Activated naive CD8-positive, alpha-beta T cell treated with anti-CD3 and anti-CD28 coated beads, Interleukin-2, amount 50 U/mL, for 24 hours (primary cell): Measurements from ENCODE around the gene IL4.
A peak's percentile ranks its signal among the peaks of the same experiment; 100 is the strongest.

ENCODE experiments used
- ATAC-seq: fragments of 150-1000 bp; cut with Tn5 transposase; one replicate; pipeline ENCODE4 v1.10.0; 2021
- DNase-seq: peaks from one replicate; pipeline ENCODE4 v3.0.0; 2021
- H3K27ac Mint-ChIP-seq: one replicate; pipeline ENCODE4 v1.8.0; 2021; ENCODE audit warnings: mild to moderate bottlenecking, mixed read lengths
- H3K27me3 Mint-ChIP-seq: one replicate; pipeline ENCODE4 v1.8.0; 2021; ENCODE audit warnings: mixed read lengths
- H3K36me3 Mint-ChIP-seq: one replicate; pipeline ENCODE4 v1.8.0; 2021; ENCODE audit warnings: low read depth, mixed read lengths
- H3K4me1 Mint-ChIP-seq: one replicate; pipeline ENCODE4 v1.8.0; 2021; ENCODE audit warnings: mixed read lengths
- H3K4me3 Mint-ChIP-seq: one replicate; pipeline ENCODE4 v1.8.0; 2021; ENCODE audit warnings: mild to moderate bottlenecking, moderate library complexity, mixed read lengths
- H3K9me3 Mint-ChIP-seq: one replicate; pipeline ENCODE4 v1.8.0; 2021; ENCODE audit warnings: mixed read lengths

Gene IL4

DNA sequence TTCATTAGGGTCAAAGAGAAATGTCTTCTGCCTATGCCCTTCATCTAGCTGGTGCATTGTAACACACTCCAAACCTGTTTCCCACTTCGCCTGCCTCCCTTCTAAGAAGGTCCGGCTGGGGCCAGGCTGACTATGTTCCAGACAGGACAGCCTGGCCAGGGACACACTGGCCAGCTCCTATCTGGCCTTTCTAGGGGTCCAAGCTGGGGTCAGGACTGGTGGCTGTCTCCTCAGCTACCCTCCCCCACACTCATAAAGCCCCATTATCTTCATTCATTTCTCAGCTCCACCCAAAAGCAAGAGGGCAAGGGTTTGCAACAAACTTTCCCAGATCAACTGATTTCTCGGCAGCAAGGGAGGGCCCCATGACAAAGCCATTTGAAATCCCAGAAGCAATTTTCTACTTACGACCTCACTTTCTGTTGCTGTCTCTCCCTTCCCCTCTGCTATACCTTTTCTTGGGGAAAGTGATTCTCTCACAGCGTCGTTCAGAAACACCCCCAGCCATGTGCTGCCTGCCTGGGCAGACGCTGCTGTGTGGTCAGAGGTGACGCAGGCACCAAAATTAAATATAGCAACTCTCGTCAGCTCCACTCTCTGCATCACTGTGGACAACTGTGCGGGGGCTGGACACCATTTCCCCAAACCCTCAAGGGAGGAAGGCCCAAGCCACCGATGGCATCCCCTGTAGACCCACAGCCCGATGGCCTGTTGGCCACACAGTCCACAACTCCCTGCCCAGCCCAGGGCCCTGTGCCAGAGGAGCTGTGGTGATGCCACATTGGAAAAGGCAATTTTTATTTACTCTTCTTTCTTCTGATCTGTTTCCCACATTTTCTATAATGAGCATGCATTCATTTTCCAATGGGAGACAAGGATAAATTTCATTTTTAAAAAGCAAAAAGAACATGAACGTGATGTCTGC is 9.8 kb upstream of the IL4 start:
- H3K4me1 Mint-ChIP-seq = peaks cover 48% of the 10 kb centered on the region
- H3K36me3 Mint-ChIP-seq = no peaks in the 10 kb centered on the region
- DNase-seq (no peak), ATAC-seq (peak; percentile 3)
- H3K9me3 Mint-ChIP-seq = no peaks in the 10 kb centered on the region
- no peak overlapping the region for H3K4me3 Mint-ChIP-seq
- peak overlapping the region; percentile 86 for H3K27ac Mint-ChIP-seq
- H3K27me3 Mint-ChIP-seq = no peaks in the 10 kb centered on the region

DNA sequence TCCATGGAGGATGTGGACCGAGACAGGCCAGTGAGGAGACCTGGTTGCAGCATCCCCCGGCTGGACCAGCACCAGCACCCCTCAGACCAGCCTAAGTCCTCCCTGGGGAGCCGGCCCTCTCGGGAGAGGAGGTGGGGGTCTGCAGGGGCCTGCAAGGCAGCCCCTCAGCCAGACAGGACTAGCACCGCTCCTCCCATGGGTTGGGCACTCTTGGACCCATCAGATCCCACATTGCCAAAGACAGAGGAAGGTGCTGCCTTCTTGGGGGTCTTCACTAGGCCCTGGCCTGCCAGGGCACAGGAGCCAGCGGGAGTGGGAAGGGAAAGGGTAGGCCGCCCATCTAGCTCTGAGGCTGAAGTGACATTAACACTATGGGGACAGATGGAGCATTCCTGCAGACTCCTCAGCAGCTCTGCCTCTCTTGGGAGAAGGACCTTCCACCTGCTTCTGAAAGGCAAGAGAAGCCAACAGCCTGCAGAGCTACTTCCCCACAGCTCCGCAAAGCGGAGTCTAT is 9.0 kb upstream of the IL4 start:
- DNase-seq (no peak), ATAC-seq (no peak)
- no peaks in the 10 kb centered on the region for H3K27me3 Mint-ChIP-seq
- no peak overlapping the region for H3K4me3 Mint-ChIP-seq
- no peaks in the 10 kb centered on the region for H3K36me3 Mint-ChIP-seq
- H3K27ac Mint-ChIP-seq = no peak overlapping the region
- H3K4me1 Mint-ChIP-seq = peaks cover 45% of the 10 kb centered on the region
- H3K9me3 Mint-ChIP-seq = no peaks in the 10 kb centered on the region

GRCh38 chr5:132665574-132666080 is 8.2 kb upstream of the IL4 start:
- DNase-seq = no peak
- no peak for ATAC-seq
- H3K27me3 Mint-ChIP-seq = no peaks in the 10 kb centered on the region
- H3K9me3 Mint-ChIP-seq = no peaks in the 10 kb centered on the region
- peaks cover 36% of the 10 kb centered on the region for H3K4me1 Mint-ChIP-seq
- H3K4me3 Mint-ChIP-seq = no peak overlapping the region
- H3K36me3 Mint-ChIP-seq = no peaks in the 10 kb centered on the region
- H3K27ac Mint-ChIP-seq = no peak overlapping the region

- Mint-ChIP-seq H3K27me3 (no peaks in the 10 kb centered on the region), H3K36me3 (no peaks in the 10 kb centered on the region), H3K4me1 (peaks cover 27% of the 10 kb centered on the region), H3K4me3 (no peak overlapping the region), H3K9me3 (no peaks in the 10 kb centered on the region), H3K27ac (no peak overlapping the region)
- ATAC-seq (no peak), DNase-seq (no peak)
Measured at GRCh38 chr5:132666310-132667123, 7.3 kb upstream of the IL4 start.

- Mint-ChIP-seq H3K36me3 (no peaks in the 10 kb centered on the region), H3K9me3 (no peaks in the 10 kb centered on the region), H3K27ac (no peak overlapping the region), H3K4me1 (peaks cover 21% of the 10 kb centered on the region), H3K4me3 (no peak overlapping the region), H3K27me3 (no peaks in the 10 kb centered on the region)
- no peak for ATAC-seq
- DNase-seq = no peak
Measured at GRCh38 chr5:132667309-132667708, 6.5 kb upstream of the IL4 start.

GRCh38 chr5:132667761-132668705 is 5.8 kb upstream of the IL4 start:
- DNase-seq (no peak), ATAC-seq (no peak)
- Mint-ChIP-seq H3K4me1 (peaks cover 15% of the 10 kb centered on the region), H3K9me3 (no peaks in the 10 kb centered on the region), H3K4me3 (no peak overlapping the region), H3K27ac (no peak overlapping the region), H3K36me3 (no peaks in the 10 kb centered on the region), H3K27me3 (no peaks in the 10 kb centered on the region)

GRCh38 chr5:132668706-132669454 is 4.9 kb upstream of the IL4 start:
- Mint-ChIP-seq H3K36me3 (no peaks in the 10 kb centered on the region), H3K27me3 (no peaks in the 10 kb centered on the region), H3K9me3 (no peaks in the 10 kb centered on the region), H3K4me1 (peaks cover 12% of the 10 kb centered on the region), H3K4me3 (no peak overlapping the region), H3K27ac (no peak overlapping the region)
- DNase-seq (no peak), ATAC-seq (no peak)

DNA sequence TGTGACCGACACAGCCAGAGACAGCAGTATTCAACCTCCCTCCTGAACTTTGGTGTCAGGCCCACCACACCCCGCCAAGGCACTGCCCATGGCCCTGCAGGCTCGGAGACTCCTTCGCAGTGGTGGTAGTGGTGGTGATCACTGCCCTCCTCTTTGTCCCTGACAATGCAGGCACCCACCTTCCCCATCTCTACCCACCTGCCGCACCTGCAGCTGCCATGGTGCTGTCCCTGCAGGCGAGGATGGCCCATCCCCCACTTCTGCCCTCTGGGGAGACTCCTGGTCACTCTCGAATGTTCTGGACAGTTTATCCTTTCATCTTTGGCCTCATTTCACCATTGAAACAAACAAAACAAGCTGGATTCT is 4.4 kb upstream of the IL4 start:
- Mint-ChIP-seq H3K9me3 (no peaks in the 10 kb centered on the region), H3K4me1 (peaks cover 12% of the 10 kb centered on the region), H3K4me3 (no peak overlapping the region), H3K27ac (no peak overlapping the region), H3K36me3 (no peaks in the 10 kb centered on the region), H3K27me3 (no peaks in the 10 kb centered on the region)
- DNase-seq (no peak), ATAC-seq (no peak)

DNA sequence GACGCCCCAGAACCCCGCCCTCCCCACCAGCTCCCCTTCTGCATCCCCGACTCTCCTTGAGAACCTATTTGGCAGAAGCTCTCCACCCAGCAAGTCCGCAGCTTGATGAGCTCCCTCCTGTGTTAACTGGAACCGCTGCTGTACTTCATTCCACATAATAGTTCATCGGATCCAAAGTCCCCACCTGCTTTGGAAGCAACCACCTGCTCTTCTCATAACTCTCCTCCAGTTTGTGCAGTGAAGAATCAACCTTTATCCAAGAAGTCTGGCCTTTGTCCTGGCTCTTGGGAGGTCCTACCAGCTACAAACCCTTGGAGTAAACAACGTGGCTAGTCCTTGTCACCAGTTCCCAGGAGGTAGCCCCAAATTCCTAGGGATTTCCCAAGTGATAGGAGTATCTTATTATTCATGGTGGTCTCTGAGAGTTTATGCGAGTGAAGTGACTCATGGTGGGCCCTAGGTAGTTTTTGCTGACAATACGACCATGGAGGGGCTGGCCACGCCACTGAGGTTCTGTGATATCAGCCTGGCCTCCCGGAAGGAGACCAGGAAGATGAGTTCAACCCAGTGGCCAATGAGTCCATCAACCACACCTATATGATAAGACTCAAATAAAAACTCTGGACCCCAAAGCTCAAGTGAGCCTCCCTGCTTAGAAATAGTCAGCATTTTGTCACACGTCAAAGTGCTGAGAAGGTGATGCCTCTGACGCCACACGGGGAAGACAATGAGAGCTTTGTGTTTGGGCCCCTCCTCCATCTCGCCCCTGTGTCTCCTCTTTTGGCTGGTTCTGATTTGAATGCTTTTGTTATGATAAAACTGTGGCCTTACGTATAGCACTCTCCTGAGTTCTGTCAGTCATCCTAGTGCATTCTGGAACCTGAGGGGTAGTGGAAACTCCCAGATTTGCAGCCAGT is 3.6 kb upstream of the IL4 start:
- Mint-ChIP-seq H3K36me3 (no peaks in the 10 kb centered on the region), H3K27ac (no peak overlapping the region), H3K27me3 (no peaks in the 10 kb centered on the region), H3K9me3 (no peaks in the 10 kb centered on the region), H3K4me1 (peaks cover 19% of the 10 kb centered on the region), H3K4me3 (no peak overlapping the region)
- DNase-seq = no peak
- no peak for ATAC-seq

DNA sequence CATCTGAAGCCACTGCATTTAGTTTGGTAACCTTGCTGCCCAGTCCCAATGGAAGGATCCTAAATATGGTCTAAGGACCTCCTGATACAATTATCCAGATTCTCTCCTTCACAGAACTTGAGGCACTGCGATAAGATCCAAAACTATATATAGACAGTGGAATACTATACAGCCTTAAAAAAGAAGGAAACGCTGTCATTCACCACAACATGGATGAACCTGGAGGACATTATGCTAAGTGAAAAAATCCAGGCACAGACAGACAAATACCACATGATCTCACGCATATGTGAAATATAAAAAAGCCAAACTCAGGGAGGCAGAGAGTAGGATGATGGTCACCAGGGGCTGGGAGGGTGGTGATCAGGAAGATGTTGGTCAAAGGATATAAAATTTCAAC is 2.8 kb upstream of the IL4 start:
- H3K27me3 Mint-ChIP-seq = no peaks in the 10 kb centered on the region
- ATAC-seq = no peak
- no peak overlapping the region for H3K27ac Mint-ChIP-seq

DNA sequence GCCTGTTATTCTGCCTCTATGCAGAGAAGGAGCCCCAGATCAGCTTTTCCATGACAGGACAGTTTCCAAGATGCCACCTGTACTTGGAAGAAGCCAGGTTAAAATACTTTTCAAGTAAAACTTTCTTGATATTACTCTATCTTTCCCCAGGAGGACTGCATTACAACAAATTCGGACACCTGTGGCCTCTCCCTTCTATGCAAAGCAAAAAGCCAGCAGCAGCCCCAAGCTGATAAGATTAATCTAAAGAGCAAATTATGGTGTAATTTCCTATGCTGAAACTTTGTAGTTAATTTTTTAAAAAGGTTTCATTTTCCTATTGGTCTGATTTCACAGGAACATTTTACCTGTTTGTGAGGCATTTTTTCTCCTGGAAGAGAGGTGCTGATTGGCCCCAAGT is 301 bp upstream of the IL4 start:
- Mint-ChIP-seq H3K4me3 (no peak overlapping the region), H3K9me3 (no peaks in the 10 kb centered on the region)
- ATAC-seq = no peak

More for the DNA sequence above, 2.8 kb upstream of the IL4 start:
- H3K4me3 Mint-ChIP-seq = no peak overlapping the region
- peaks cover 27% of the 10 kb centered on the region for H3K4me1 Mint-ChIP-seq
- H3K9me3 Mint-ChIP-seq = no peaks in the 10 kb centered on the region
- no peak for DNase-seq
- no peaks in the 10 kb centered on the region for H3K36me3 Mint-ChIP-seq

GRCh38 chr5:132674671-132675506 is 1.1 kb downstream of the IL4 start:
- DNase-seq (no peak), ATAC-seq (peak; percentile 48)
- Mint-ChIP-seq H3K4me1 (peaks cover 29% of the 10 kb centered on the region), H3K4me3 (peak overlapping the region; percentile 47), H3K36me3 (no peaks in the 10 kb centered on the region), H3K27me3 (peaks cover 2% of the 10 kb centered on the region), H3K9me3 (no peaks in the 10 kb centered on the region), H3K27ac (peak overlapping the region; percentile 56)

More for the DNA sequence above, 301 bp upstream of the IL4 start:
- Mint-ChIP-seq H3K36me3 (no peaks in the 10 kb centered on the region), H3K4me1 (peaks cover 29% of the 10 kb centered on the region), H3K27me3 (peaks cover 2% of the 10 kb centered on the region), H3K27ac (peak overlapping the region; percentile 26)
- DNase-seq = no peak
